ENCODE results near the gene MINK1. TPM values are rescaled to one million over a fixed set of nuclear protein-coding genes. Genes with fewer than 3 reads are reported as not detected.

MINK1 gene
- total and polyA plus RNA-seq, 10 of the 15 experiments (the other 5 are each of a cell fraction or from before 2014, with no cell fraction given): 0.08 to 55.6 (median 15.0) TPM

- no peak overlapping the region for H3K4me2 ChIP-seq (ENCODE audit: control insufficient read depth, insufficient read depth)
- H3K4me3 ChIP-seq: no peak overlapping the region
- no peaks in the 10 kb centered on the region for H3K9me3 ChIP-seq (replicated peaks; ENCODE audit: control insufficient read depth, insufficient read depth, low read length)
- ChIA-PET CTCF (no interaction called here), SMC1A (ENCODE audit: uncharacterized antibody, unreplicated experiment) (no interaction called here), RAD21 (ENCODE audit: unreplicated experiment) (no interaction called here), POLR2A (no interaction called here)
- H3K79me2 ChIP-seq (ENCODE audit: control insufficient read depth, insufficient read depth, low read length): no peaks in the 10 kb centered on the region
- TF ChIP-seq NR2C2 (IDR thresholded peaks at IDR 0.05; ENCODE audit: borderline replicate concordance, control insufficient read depth, insufficient read length, low read depth): no peak
- DNase-seq (ENCODE audit: low read depth, low spot score) (no peak), ATAC-seq (no peak), FAIRE-seq (no peak)
- no peak overlapping the region for H3K9ac ChIP-seq (ENCODE audit: control insufficient read depth, insufficient read depth, low read length)
- 0 out of 4 replicates have a peak, but pooled peaks cover 0 to 3% of the 10 kb centered on the region in 2 experiments for H3K36me3 ChIP-seq (ENCODE audit: control insufficient read depth in 2 of 2, insufficient read depth in 2 of 2, low read length in 1 of 2)
- no peak overlapping the region for H3K27ac ChIP-seq (ENCODE audit: control insufficient read depth, insufficient read depth)
- 77% methylated on average over 8 of the region's 8 CpGs for WGBS (ENCODE audit: insufficient coverage, insufficient replicate concordance, low lambda C conversion rate, missing lambda C conversion rate)
- H3K4me1 ChIP-seq (ENCODE audit: control insufficient read depth, insufficient read depth, low read length): no peaks in the 10 kb centered on the region
- intact Hi-C loops (cut with micrococcal nuclease; ENCODE audit: unreplicated experiment) (no loop called here), in situ Hi-C loops (cut with MboI) (no loop called here)
- no peak overlapping the region for H2AFZ ChIP-seq (ENCODE audit: control insufficient read depth, low read depth, low read length)
- no peaks in the 10 kb centered on the region for H3K27me3 ChIP-seq (replicated peaks in 1 of 2; ENCODE audit: control insufficient read depth in 2 of 2, insufficient read depth in 2 of 2, low read length in 1 of 2)
- no peaks in the 10 kb centered on the region for H4K20me1 ChIP-seq (ENCODE audit: control insufficient read depth, insufficient read depth)
- no TSS peak for BruUV-seq (replicated peaks)
Measured at GRCh38 chr17:4872786-4873185, 39.6 kb downstream of the MINK1 start.

DNA sequence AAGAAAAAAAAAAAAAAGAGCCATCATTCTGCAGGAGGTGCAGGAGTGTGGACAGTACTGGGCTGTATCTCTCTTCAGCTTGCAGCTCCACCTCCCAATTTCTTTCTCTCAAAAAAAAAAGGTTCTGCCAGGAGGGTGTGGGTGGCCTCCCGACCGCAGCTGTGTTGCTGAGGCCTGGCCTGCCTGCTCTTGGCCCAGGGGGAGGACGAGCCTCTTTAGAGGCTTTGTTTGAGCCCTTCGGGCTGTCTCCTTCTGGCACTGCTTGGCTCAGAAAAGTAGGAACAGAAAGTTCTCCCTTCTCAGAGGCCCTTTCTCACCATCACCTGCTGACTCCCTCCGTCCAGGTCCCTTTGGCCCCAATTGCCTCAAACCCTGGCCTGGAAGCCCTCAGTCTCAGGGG, 43.9 kb downstream of the MINK1 start:
- DNase-seq (ENCODE audit: low read depth, low spot score) (no peak), FAIRE-seq (no peak), ATAC-seq (no peak)
- Histone ChIP-seq H2AFZ (ENCODE audit: control insufficient read depth, low read depth, low read length) (no peak overlapping the region), H3K4me3 (no peak overlapping the region), H4K20me1 (ENCODE audit: control insufficient read depth, insufficient read depth) (no peaks in the 10 kb centered on the region; the same call in 1 of the 2 replicates), H3K36me3 (ENCODE audit: control insufficient read depth in 2 of 2, insufficient read depth in 2 of 2, low read length in 1 of 2) (peaks cover 2 to 3% of the 10 kb centered on the region in 2 experiments; a peak in 3 of 4 replicates), H3K4me1 (ENCODE audit: control insufficient read depth, insufficient read depth, low read length) (no peaks in the 10 kb centered on the region), H3K9me3 (replicated peaks; ENCODE audit: control insufficient read depth, insufficient read depth, low read length) (no peaks in the 10 kb centered on the region), H3K27ac (ENCODE audit: control insufficient read depth, insufficient read depth) (no peak overlapping the region), H3K79me2 (ENCODE audit: control insufficient read depth, insufficient read depth, low read length) (no peaks in the 10 kb centered on the region), H3K9ac (ENCODE audit: control insufficient read depth, insufficient read depth, low read length) (no peak overlapping the region), H3K4me2 (ENCODE audit: control insufficient read depth, insufficient read depth) (no peak overlapping the region), H3K27me3 (replicated peaks in 1 of 2; ENCODE audit: control insufficient read depth in 2 of 2, insufficient read depth in 2 of 2, low read length in 1 of 2) (no peaks in the 10 kb centered on the region)
- TF ChIP-seq ZSCAN29 (IDR thresholded peaks at IDR 0.05): no peak
- TF ChIP-seq GATAD2B (conservative IDR thresholded peaks at IDR 0.05; ENCODE audit: low read depth): no peak
- TF ChIP-seq IRF3 (IDR thresholded peaks at IDR 0.05): no peak
- CTCF ChIA-PET: no interaction called here
- POLR2A ChIA-PET: no interaction called here
- in situ Hi-C loops (cut with MboI): no loop called here
- 83% methylated on average over 5 of the region's 5 CpGs for WGBS (ENCODE audit: insufficient coverage, insufficient replicate concordance, low lambda C conversion rate, missing lambda C conversion rate)
- SMC1A ChIA-PET (ENCODE audit: uncharacterized antibody, unreplicated experiment): no interaction called here
- intact Hi-C loops (cut with micrococcal nuclease; ENCODE audit: unreplicated experiment): no loop called here
- RAD21 ChIA-PET (ENCODE audit: unreplicated experiment): no interaction called here
- BruUV-seq (replicated peaks): no TSS peak
